ENCODE results near the gene KIRREL3. TPM values are rescaled to one million over a fixed set of nuclear protein-coding genes. Genes with fewer than 3 reads are reported as not detected.

Gene KIRREL3
- total and polyA plus RNA-seq, 9 of the 15 experiments (the other 6 are each of a cell fraction or from before 2014, with no cell fraction given) = 0.04 to 0.10 TPM; not detected in 7

- Histone ChIP-seq H3K27ac (ENCODE audit: extremely low read depth, low read depth, low read length) (no peak overlapping the region), H3K4me3 (no peak overlapping the region), H3K4me1 (replicated peaks in 1 of 2; ENCODE audit: control insufficient read depth in 2 of 2, insufficient read depth in 2 of 2, low read length in 2 of 2) (no peaks in the 10 kb centered on the region), H3K4me2 (ENCODE audit: insufficient read depth, low read length) (no peak overlapping the region), H3K9me1 (ENCODE audit: control insufficient read depth, insufficient read depth, low read length) (peaks cover 2% of the 10 kb centered on the region), H3K9ac (ENCODE audit: insufficient read depth in 1 of 2, low read depth in 2 of 2, low read length in 2 of 2) (no peak overlapping the region), H3K27me3 (ENCODE audit: control insufficient read depth in 2 of 2, insufficient read depth in 2 of 2, low read length in 2 of 2) (no peaks in the 10 kb centered on the region), H3K79me2 (ENCODE audit: control insufficient read depth, insufficient read depth, low read length) (no peaks in the 10 kb centered on the region), H3K9me3 (replicated peaks; ENCODE audit: control insufficient read depth, insufficient read depth, low read depth, low read length) (no peaks in the 10 kb centered on the region), H4K20me1 (replicated peaks; ENCODE audit: control insufficient read depth, insufficient read depth, low read length) (peaks cover 26% of the 10 kb centered on the region), H2AFZ (ENCODE audit: low read depth, low read length) (no peak overlapping the region), H3K36me3 (ENCODE audit: control insufficient read depth, insufficient read depth, low read length) (peaks cover 5% of the 10 kb centered on the region; the same call in 2 of the 3 replicates)
- no peak for DNase-seq (ENCODE audit: extremely low read depth in 1 of 4, low spot score in 3 of 4)
- POLR2A ChIA-PET = no interaction called here
- BruUV-seq (replicated peaks) = no TSS peak
- 68% methylated on average over 8 of the region's 8 CpGs for WGBS (ENCODE audit: insufficient coverage, low coverage, missing lambda C conversion rate)
- CTCF ChIA-PET (ENCODE audit: low intra/inter-chr PET ratio) = no interaction called here
- TF ChIP-seq FOXM1 (IDR thresholded peaks at IDR 0.05; ENCODE audit: low read depth) (no peak), FOXM1 (CRISPR knock-in tag; IDR thresholded peaks at IDR 0.05; ENCODE audit: low read depth) (no peak), POLR2H (tag; IDR thresholded peaks at IDR 0.05; ENCODE audit: low read depth) (no peak), TCFL5 (CRISPR knock-in tag; conservative IDR thresholded peaks at IDR 0.05) (no peak), SMARCA5 (IDR thresholded peaks at IDR 0.05) (no peak), SUPT5H (IDR thresholded peaks at IDR 0.05) (no peak), CXXC5 (CRISPR knock-in tag; IDR thresholded peaks at IDR 0.05) (no peak), SIX5 (IDR thresholded peaks at IDR 0.05; ENCODE audit: borderline replicate concordance in 1 of 2, insufficient read depth in 1 of 2, low read depth in 1 of 2, low read length in 2 of 2) (no peak), PPARD (CRISPR knock-in tag; IDR thresholded peaks at IDR 0.05) (no peak), RBM17 (IDR thresholded peaks at IDR 0.05; ENCODE audit: borderline replicate concordance, low read depth, low read length) (no peak), SRF (CRISPR knock-in tag; IDR thresholded peaks at IDR 0.05) (no peak), GABPA (tag; conservative IDR thresholded peaks at IDR 0.05; ENCODE audit: low read depth) (no peak), THRAP3 (IDR thresholded peaks at IDR 0.05; ENCODE audit: borderline replicate concordance) (no peak)
- TF ChIP-seq, protein P1, sequence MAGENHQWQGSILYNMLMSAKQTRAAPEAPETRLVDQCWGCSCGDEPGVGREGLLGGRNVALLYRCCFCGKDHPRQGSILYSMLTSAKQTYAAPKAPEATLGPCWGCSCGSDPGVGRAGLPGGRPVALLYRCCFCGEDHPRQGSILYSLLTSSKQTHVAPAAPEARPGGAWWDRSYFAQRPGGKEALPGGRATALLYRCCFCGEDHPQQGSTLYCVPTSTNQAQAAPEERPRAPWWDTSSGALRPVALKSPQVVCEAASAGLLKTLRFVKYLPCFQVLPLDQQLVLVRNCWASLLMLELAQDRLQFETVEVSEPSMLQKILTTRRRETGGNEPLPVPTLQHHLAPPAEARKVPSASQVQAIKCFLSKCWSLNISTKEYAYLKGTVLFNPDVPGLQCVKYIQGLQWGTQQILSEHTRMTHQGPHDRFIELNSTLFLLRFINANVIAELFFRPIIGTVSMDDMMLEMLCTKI (IDR thresholded peaks at IDR 0.05; ENCODE audit: partially characterized antibody) = no peak
- TF ChIP-seq, protein P2, sequence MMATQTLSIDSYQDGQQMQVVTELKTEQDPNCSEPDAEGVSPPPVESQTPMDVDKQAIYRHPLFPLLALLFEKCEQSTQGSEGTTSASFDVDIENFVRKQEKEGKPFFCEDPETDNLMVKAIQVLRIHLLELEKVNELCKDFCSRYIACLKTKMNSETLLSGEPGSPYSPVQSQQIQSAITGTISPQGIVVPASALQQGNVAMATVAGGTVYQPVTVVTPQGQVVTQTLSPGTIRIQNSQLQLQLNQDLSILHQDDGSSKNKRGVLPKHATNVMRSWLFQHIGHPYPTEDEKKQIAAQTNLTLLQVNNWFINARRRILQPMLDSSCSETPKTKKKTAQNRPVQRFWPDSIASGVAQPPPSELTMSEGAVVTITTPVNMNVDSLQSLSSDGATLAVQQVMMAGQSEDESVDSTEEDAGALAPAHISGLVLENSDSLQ (IDR thresholded peaks at IDR 0.05) = no peak
- TF ChIP-seq, protein P3, sequence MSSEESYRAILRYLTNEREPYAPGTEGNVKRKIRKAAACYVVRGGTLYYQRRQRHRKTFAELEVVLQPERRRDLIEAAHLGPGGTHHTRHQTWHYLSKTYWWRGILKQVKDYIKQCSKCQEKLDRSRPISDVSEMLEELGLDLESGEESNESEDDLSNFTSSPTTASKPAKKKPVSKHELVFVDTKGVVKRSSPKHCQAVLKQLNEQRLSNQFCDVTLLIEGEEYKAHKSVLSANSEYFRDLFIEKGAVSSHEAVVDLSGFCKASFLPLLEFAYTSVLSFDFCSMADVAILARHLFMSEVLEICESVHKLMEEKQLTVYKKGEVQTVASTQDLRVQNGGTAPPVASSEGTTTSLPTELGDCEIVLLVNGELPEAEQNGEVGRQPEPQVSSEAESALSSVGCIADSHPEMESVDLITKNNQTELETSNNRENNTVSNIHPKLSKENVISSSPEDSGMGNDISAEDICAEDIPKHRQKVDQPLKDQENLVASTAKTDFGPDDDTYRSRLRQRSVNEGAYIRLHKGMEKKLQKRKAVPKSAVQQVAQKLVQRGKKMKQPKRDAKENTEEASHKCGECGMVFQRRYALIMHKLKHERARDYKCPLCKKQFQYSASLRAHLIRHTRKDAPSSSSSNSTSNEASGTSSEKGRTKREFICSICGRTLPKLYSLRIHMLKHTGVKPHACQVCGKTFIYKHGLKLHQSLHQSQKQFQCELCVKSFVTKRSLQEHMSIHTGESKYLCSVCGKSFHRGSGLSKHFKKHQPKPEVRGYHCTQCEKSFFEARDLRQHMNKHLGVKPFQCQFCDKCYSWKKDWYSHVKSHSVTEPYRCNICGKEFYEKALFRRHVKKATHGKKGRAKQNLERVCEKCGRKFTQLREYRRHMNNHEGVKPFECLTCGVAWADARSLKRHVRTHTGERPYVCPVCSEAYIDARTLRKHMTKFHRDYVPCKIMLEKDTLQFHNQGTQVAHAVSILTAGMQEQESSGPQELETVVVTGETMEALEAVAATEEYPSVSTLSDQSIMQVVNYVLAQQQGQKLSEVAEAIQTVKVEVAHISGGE (CRISPR knock-in tag; IDR thresholded peaks at IDR 0.05) = no peak
- FAIRE-seq = no peak
- ATAC-seq = no peak
- in situ Hi-C loops (cut with MboI) (loop anchor here (25.0 kb wide), 1 partner anchor 94 kb away; the partner anchor contains the start of gene DCPS), intact Hi-C loops (cut with micrococcal nuclease) (no loop called here)
Measured at GRCh38 chr11:126406368-126406767, 594.2 kb downstream of the KIRREL3 start.

Measured in K562 (cell line).